Common myeloid progenitor, CD34-positive (primary cell): ENCODE measurements around the gene SHISAL1.

Source experiments
- CTCF ChIA-PET: fragments of 350-600 bp; sonication (Branson Sonifier 250); formaldehyde crosslinking; loops from one replicate; lab custom pipeline; 2021; ENCODE audit warnings: antibody characterized with exemption; lab: Charles Lee
- POLR2A ChIA-PET: fragments of 350-600 bp; sonication (Branson Sonifier 250); formaldehyde crosslinking; loops from one replicate; lab custom pipeline; 2021; ENCODE audit warnings: antibody characterized with exemption; lab: Charles Lee
- DNase-seq, 3 donors: peaks; one replicate each; pipeline versions ENCODE4 v3.0.0 to v3.0.0-alpha.2; 2013
- H3K27ac ChIP-seq, 2 experiments: 1 replicate in 1 of 2; 2 replicates in 1 of 2; pipeline ENCODE4 v1.7.0; 2013; ENCODE audit warnings: inconsistent platforms in 2 of 2, low read length in 2 of 2, mild to moderate bottlenecking in 2 of 2, low read depth in 1 of 2, moderate library complexity in 1 of 2; ENCODE audit not compliant: severe bottlenecking in 2 of 2, insufficient read depth in 1 of 2, poor library complexity in 1 of 2
- H3K27me3 ChIP-seq, 5 experiments: replicated peaks in 2 of 5; 1 replicate in 3 of 5; 2 replicates in 2 of 5; pipeline versions ENCODE4 v1.6.1 to v1.7.0; 2013; ENCODE audit warnings: low read length in 4 of 5, mild to moderate bottlenecking in 2 of 5, moderate library complexity in 2 of 5, inconsistent platforms in 1 of 5; ENCODE audit not compliant: insufficient read depth in 5 of 5, control insufficient read depth in 4 of 5
- H3K36me3 ChIP-seq, 4 experiments: 1 replicate in 2 of 4; 2 replicates in 2 of 4; pipeline versions ENCODE4 v1.6.1 to v1.7.0; 2013; ENCODE audit warnings: low read length in 3 of 4, control low read depth in 1 of 4, mild to moderate bottlenecking in 1 of 4; ENCODE audit not compliant: control insufficient read depth in 4 of 4, insufficient read depth in 4 of 4
- H3K4me1 ChIP-seq, 4 experiments: 1 replicate in 3 of 4; 2 replicates in 1 of 4; pipeline versions ENCODE4 v1.6.1 to v1.7.1; 2013; ENCODE audit warnings: low read length in 3 of 4, mild to moderate bottlenecking in 3 of 4, control low read depth in 1 of 4, inconsistent platforms in 1 of 4, moderate library complexity in 1 of 4; ENCODE audit not compliant: control insufficient read depth in 4 of 4, insufficient read depth in 4 of 4; ENCODE audit errors: control extremely low read depth in 1 of 4
- H3K4me3 ChIP-seq, 7 experiments: 1 replicate in 4 of 7; 2 replicates in 3 of 7; pipeline versions ENCODE4 v1.5.1 to v1.7.0; 2013; ENCODE audit warnings: mild to moderate bottlenecking in 7 of 7, low read length in 6 of 7, moderate library complexity in 6 of 7, inconsistent platforms in 2 of 7, low read depth in 2 of 7, control low read depth in 1 of 7; ENCODE audit not compliant: insufficient read depth in 4 of 7, control insufficient read depth in 1 of 7; ENCODE audit errors: extremely low read depth in 1 of 7
- H3K9me3 ChIP-seq, 5 experiments: 1 replicate in 4 of 5; 2 replicates in 1 of 5; pipeline versions ENCODE4 v1.6.1 to v1.7.1; 2013; ENCODE audit warnings: low read length in 4 of 5, mild to moderate bottlenecking in 2 of 5, inconsistent platforms in 1 of 5, low read depth in 1 of 5, moderate library complexity in 1 of 5; ENCODE audit not compliant: control insufficient read depth in 4 of 5, insufficient read depth in 2 of 5; ENCODE audit errors: control extremely low read depth in 1 of 5
- WGBS: methylation state at CpG from one replicate; pipeline ENCODE4 v1.1.5; 2013; ENCODE audit not compliant: insufficient coverage; 5-methylcytosine and 5-hydroxymethylcytosine counted together

Gene SHISAL1

GRCh38 chr22:44309647-44310046 is 3.1 kb downstream of the SHISAL1 start:
- no peak overlapping the region for H3K4me3 ChIP-seq
- ChIA-PET CTCF (no interaction called here), POLR2A (no interaction called here)
- peaks cover 0 to 6% (median 6%) of the 10 kb centered on the region in 4 experiments for H3K4me1 ChIP-seq
- WGBS = 96% methylated on average over 9 of the region's 9 CpGs
- DNase-seq = no peak
- no peaks in the 10 kb centered on the region for H3K9me3 ChIP-seq
- peaks cover 0 to 2% (median 0%) of the 10 kb centered on the region in 5 experiments for H3K27me3 ChIP-seq
- H3K36me3 ChIP-seq = no peaks in the 10 kb centered on the region
- H3K27ac ChIP-seq = no peak overlapping the region

DNA sequence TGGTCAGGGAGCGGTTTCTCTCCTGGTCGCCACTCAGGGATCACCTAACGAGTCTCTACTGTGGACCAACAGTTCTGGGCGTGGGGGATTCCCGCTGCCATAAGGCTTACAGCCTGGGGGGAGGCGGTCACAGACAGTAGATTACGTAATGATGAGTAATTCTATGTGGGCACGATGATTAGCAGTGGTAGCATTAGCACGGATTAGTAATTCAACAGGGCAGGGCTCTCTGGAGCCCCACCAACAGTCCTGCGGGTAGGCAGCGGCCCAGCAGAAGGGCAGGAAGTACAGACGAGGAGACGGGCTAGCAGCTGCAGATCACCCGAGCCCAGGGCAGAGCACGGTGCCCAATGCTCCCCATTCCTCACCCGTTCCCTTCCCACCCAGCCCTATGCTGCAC is 3.6 kb downstream of the SHISAL1 start:
- CTCF ChIA-PET = no interaction called here
- H3K4me3 ChIP-seq = no peak overlapping the region

GRCh38 chr22:44307509-44308169 is 5.1 kb downstream of the SHISAL1 start:
- H3K27me3 ChIP-seq = peaks cover 0 to 2% (median 0%) of the 10 kb centered on the region in 5 experiments
- ChIA-PET POLR2A (no interaction called here), CTCF (no interaction called here)
- H3K9me3 ChIP-seq = no peaks in the 10 kb centered on the region
- H3K4me3 ChIP-seq = no peak overlapping the region
- no peak overlapping the region for H3K27ac ChIP-seq
- H3K4me1 ChIP-seq = no peaks in the 10 kb centered on the region
- WGBS = 86% methylated on average over 19 of the region's 20 CpGs
- no peaks in the 10 kb centered on the region for H3K36me3 ChIP-seq
- no peak for DNase-seq

More for the DNA sequence above, 3.6 kb downstream of the SHISAL1 start:
- H3K4me1 ChIP-seq = peaks cover 0 to under 1% (median under 1%) of the 10 kb centered on the region in 4 experiments
- no peaks in the 10 kb centered on the region for H3K36me3 ChIP-seq
- peak; percentile 7 to 51 (median 49) for DNase-seq
- 73% methylated on average over 16 of the region's 16 CpGs for WGBS
- peaks cover 0 to 2% (median 0%) of the 10 kb centered on the region in 5 experiments for H3K27me3 ChIP-seq
- POLR2A ChIA-PET = no interaction called here
- no peak overlapping the region for H3K27ac ChIP-seq
- no peaks in the 10 kb centered on the region for H3K9me3 ChIP-seq

GRCh38 chr22:44305888-44306287 is 6.9 kb downstream of the SHISAL1 start:
- ChIA-PET POLR2A (no interaction called here), CTCF (no interaction called here)
- no peak overlapping the region for H3K4me3 ChIP-seq
- H3K27ac ChIP-seq = no peak overlapping the region
- no peak for DNase-seq
- H3K4me1 ChIP-seq = no peaks in the 10 kb centered on the region
- 85% methylated on average over 9 of the region's 10 CpGs for WGBS
- H3K27me3 ChIP-seq = peaks cover 0 to 4% (median under 1%) of the 10 kb centered on the region in 5 experiments
- H3K36me3 ChIP-seq = no peaks in the 10 kb centered on the region
- H3K9me3 ChIP-seq = no peaks in the 10 kb centered on the region

- Histone ChIP-seq H3K9me3 (no peaks in the 10 kb centered on the region), H3K27me3 (peaks cover 0 to 4% (median 3%) of the 10 kb centered on the region in 5 experiments), H3K27ac (no peak overlapping the region), H3K4me1 (no peaks in the 10 kb centered on the region), H3K4me3 (no peak overlapping the region), H3K36me3 (no peaks in the 10 kb centered on the region)
- no peak for DNase-seq
- POLR2A ChIA-PET = no interaction called here
- CTCF ChIA-PET = no interaction called here
- WGBS = 86% methylated on average over 9 of the region's 13 CpGs
These were observed 7.3 kb downstream of the SHISAL1 start for GRCh38 chr22:44305455-44305854.

- no peaks in the 10 kb centered on the region for H3K4me1 ChIP-seq
- H3K27me3 ChIP-seq = peaks cover 0 to 9% (median 4%) of the 10 kb centered on the region in 5 experiments
- no peaks in the 10 kb centered on the region for H3K36me3 ChIP-seq
- DNase-seq = no peak
- ChIA-PET CTCF (no interaction called here), POLR2A (no interaction called here)
- H3K4me3 ChIP-seq = no peak overlapping the region
- no peak overlapping the region for H3K27ac ChIP-seq
- WGBS = 92% methylated on average over 2 of the region's 2 CpGs
- no peaks in the 10 kb centered on the region for H3K9me3 ChIP-seq
These were observed 7.8 kb downstream of the SHISAL1 start for GRCh38 chr22:44304911-44305310.

GRCh38 chr22:44304354-44304753 is 8.4 kb downstream of the SHISAL1 start:
- H3K36me3 ChIP-seq = no peaks in the 10 kb centered on the region
- POLR2A ChIA-PET = no interaction called here
- peaks cover 0 to 9% (median 4%) of the 10 kb centered on the region in 5 experiments for H3K27me3 ChIP-seq
- H3K27ac ChIP-seq = no peak overlapping the region
- no peak overlapping the region for H3K4me3 ChIP-seq
- WGBS = 88% methylated on average over 5 of the region's 9 CpGs
- H3K9me3 ChIP-seq = no peaks in the 10 kb centered on the region
- CTCF ChIA-PET = no interaction called here
- DNase-seq = no peak
- H3K4me1 ChIP-seq = no peaks in the 10 kb centered on the region
